Testis (tissue), 2 donors: ENCODE data around the gene TUBG1.

ENCODE experiments used
- CTCF ChIP-seq, 3 experiments: fragments of 450-650 bp in 2 of 3; fragments of 200-600 bp in 1 of 3; sonication (generic) in 1 of 3; IDR thresholded peaks; one replicate each; pipeline ENCODE4 v1.5.1; 2016 to 2019; ENCODE audit warnings: antibody characterized with exemption in 3 of 3, mild to moderate bottlenecking in 2 of 3, moderate library complexity in 1 of 3
- POLR2A ChIP-seq: fragments of 450-650 bp; IDR thresholded peaks from one replicate; pipeline ENCODE4 v1.6.1; 2017; ENCODE audit warnings: antibody characterized with exemption, mild to moderate bottlenecking, moderate library complexity

GRCh38 chr17:42573095-42573494 lies 36.4 kb upstream of the TUBG1 start:
- TF ChIP-seq CTCF (IDR thresholded peaks at IDR 0.05): no peak
- TF ChIP-seq POLR2A: no peak
